WI38 (cell line): ENCODE data around the gene ZBTB8A.
"Not testable (repeated sequence)": the region's sequence is repeated elsewhere in the genome, so short reads cannot be mapped to it uniquely, and the experiment has no call there.

ENCODE experiments used
- H3K4me3 ChIP-seq: 2 replicates; pipeline ENCODE4 v1.5.1; 2011; ENCODE audit warnings: low read depth, mild to moderate bottlenecking, control low read depth, low read length
- TF ChIP-seq, protein P1 (sequence below): IDR thresholded peaks from 2 replicates; pipeline ENCODE4 v1.5.1; 2012; ENCODE audit warnings: low read depth, mild to moderate bottlenecking, control low read depth, low read length

Gene ZBTB8A

DNA sequence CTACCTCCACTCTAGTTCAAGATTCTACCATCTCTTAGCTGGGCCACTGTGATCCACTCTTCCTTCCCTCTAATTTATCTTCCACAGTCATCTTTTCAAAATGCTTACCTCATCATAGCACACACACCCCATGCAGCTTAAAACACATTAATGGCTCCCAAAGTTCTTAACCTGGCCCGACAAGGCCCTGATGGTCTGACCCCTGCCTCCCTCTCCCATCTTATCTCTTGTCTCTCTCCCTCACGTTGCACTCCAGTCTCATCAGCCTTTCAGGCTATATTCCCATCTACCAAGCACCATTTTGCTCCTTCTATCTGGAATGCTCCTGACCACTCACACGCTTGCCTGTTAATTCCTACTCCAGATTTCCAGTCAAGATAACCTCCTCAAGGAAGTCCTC, 2.5 kb upstream of the ZBTB8A start:
- no peak overlapping the region for H3K4me3 ChIP-seq
- TF ChIP-seq, protein P1, sequence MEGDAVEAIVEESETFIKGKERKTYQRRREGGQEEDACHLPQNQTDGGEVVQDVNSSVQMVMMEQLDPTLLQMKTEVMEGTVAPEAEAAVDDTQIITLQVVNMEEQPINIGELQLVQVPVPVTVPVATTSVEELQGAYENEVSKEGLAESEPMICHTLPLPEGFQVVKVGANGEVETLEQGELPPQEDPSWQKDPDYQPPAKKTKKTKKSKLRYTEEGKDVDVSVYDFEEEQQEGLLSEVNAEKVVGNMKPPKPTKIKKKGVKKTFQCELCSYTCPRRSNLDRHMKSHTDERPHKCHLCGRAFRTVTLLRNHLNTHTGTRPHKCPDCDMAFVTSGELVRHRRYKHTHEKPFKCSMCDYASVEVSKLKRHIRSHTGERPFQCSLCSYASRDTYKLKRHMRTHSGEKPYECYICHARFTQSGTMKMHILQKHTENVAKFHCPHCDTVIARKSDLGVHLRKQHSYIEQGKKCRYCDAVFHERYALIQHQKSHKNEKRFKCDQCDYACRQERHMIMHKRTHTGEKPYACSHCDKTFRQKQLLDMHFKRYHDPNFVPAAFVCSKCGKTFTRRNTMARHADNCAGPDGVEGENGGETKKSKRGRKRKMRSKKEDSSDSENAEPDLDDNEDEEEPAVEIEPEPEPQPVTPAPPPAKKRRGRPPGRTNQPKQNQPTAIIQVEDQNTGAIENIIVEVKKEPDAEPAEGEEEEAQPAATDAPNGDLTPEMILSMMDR: no peak

DNA sequence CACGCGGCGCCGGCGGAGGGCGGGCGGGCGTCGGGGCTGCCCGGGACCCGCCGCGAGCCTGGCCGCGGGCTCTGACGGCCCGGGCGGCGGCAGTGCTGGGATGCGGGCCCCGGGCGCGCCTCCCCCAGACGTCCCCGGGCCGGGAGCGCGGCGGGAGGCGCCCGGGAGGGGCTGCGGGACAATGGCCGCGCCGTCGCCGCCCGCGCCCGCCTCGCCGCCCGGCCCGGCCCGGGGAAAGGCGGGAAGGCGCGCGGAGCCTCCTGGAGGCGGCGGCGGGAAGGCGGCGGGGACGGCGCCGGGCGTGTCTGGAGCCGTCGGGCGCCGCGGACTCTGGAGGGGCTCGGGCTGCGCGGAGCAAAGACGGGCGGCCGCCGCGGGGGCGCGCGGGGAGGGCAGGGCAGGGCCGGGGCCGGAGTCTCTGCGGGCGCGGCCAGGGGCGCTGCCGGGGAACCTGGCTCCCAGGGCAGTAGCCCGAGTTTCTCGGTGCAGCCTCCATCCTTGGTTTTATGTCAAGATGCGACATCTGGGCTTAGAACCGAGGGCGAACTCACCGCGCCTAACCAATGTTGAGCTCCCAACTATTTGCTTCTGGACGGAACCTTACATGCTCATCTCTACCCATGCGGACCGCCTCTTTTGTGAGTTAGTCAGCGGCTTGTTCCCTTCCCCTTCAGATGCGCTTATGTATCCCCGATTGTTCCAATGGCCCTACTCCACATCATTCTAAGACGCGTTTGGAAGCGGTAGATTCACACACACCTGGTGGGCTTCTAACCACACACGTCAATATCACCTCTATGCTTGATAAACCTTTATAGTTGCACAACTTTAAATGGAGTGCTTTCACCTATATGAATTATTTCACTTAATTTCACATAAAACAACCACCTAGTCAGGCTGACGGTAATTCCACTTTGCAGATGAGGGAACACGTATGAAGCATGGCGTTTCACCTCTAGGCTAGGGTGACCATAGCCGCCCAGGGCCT, 651 bp downstream of the ZBTB8A start:
- peak overlapping the region; percentile 71 for H3K4me3 ChIP-seq
- TF ChIP-seq, protein P1: no peak

DNA sequence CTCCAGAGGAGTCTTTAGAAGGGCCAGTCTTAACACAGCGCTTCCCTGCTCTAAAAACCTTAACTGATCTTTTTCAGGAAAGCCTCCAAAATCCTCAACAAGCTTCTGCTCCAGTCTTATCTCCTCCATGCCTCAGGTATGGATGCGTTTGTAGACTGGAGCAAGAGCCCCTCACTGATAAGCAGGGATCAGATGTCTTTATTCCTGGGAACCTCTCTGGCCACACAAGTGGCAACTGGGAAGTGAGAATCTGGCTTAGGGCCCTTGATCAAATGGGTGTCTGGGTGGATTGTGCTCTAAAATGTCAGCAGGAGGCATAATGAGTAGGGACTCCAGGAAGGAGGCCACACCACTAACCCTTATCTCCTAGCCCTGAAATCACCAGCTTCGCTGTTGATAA, 1.4 kb downstream of the ZBTB8A start:
- H3K4me3 ChIP-seq: peak overlapping the region; percentile 66
- TF ChIP-seq, protein P1: no peak

DNA sequence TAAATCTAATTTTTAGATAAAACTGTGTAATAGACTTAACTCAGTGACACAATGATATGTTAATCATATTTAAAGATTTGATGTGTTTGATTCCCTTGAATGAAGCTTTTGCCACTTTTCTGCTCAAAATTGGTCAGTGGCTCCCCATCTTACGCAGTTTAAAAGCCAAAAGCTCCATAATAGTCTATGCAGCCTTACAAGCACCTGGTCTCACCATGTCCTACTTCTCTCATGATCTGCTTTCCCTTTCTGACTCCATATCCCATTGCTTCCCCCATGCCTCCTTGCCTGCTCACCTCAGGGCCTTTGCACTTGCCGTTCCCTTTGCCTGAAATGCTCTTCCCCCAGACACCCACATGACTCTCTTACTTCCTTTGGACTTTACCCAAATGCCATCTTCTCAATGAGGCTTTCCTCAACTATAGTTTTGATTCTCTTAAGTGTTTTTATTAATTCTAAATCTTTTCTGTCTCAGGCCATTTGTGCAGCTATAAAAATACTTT, 1.9 kb downstream of the ZBTB8A start:
- H3K4me3 ChIP-seq: no peak overlapping the region

DNA sequence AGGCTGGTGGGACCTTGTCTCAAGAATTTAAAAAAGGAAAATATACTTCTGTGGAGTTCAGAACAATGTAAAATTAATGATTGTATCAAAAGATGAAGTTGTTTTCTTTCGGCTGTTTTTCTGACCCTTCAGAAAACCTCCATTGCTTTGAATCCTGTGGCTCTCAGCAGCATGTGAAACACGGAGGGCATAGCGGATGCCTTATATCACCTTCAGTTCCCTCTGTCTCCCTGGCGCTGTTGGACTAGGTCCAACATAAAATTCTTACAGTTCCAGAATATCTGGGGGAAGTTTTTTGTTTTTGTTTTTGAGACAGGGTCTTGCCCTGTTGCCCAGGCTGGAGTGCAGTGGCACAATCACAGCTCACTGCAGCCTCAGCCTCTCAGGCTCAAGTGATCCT, 7.4 kb downstream of the ZBTB8A start:
- TF ChIP-seq, protein P1: no peak
- no peak overlapping the region for H3K4me3 ChIP-seq

More for the DNA sequence above, 1.9 kb downstream of the ZBTB8A start:
- TF ChIP-seq, protein P1: no peak

DNA sequence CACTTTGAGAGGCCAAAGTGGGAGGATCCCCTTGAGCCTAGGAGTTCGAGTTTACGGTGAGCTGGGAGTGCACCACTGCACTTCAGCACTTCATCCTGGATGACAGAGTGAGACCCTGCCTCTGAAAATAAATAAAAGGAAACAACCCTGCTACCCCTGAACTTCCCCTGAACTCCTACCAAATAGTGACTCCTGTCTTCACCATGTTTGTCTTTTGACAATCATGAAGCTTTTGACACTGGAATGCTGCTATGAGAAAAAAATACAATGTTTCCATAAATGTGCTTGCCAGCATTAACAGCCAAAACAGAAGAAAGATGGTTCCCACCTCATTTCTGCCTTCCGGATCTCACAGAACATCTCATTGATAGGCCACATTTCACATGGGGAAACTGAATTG, 10.4 kb downstream of the ZBTB8A start:
- TF ChIP-seq, protein P1: no peak
- no peak overlapping the region for H3K4me3 ChIP-seq

DNA sequence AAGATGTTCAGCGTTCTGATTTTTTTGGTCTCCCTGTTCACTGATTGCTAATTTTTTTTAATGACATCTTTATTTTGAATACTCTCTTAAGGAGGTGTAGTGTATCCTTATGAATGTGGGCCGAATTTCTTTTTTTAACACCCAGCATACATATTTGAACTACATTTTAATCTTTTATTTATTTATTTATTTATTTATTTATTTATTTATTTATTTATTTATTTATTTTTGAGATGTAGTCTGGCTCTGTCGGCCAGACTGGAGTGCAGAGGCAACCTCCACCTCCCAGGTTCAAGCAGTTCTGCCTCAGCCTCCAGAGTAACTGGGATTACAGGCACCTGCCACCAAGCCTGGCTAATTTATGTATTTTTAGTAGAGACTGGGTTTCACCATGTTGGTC, 15.1 kb downstream of the ZBTB8A start:
- TF ChIP-seq, protein P1: no peak
- H3K4me3 ChIP-seq: no peak overlapping the region

DNA sequence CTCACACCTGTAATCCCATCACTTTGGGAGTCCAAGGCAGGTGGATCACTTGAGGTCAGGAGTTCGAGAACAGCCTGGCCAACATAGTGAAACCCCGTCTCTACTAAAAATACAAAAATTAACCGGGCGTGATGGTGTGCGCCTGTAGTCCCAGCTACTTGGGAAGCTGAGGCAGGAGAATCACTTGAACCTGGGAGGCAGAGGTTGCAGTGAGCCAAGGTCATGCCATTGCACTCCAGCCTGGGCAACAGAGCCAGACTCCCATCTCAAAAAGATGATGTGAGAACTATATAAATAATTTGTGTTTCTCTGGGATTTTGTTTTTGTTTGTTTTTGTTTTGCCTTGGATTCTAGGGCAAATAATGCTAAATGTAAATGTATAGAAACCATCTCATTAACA, 17.8 kb downstream of the ZBTB8A start:
- not testable (repeated sequence) for H3K4me3 ChIP-seq
